Skeletal muscle cell (primary cell): ENCODE results near the gene MPC2.
A peak's percentile ranks its signal among the peaks of the same experiment; 100 is the strongest.
"Not testable (repeated sequence)": the region's sequence is repeated elsewhere in the genome, so short reads cannot be mapped to it uniquely, and the experiment has no call there.

Experiments
- DNase-seq: peaks from one replicate; pipeline ENCODE4 v3.0.0-alpha.2; 2010; ENCODE audit warnings: low read depth
- H3K4me3 ChIP-seq: 2 replicates; pipeline ENCODE4 v1.5.1; 2011; ENCODE audit warnings: low read depth, mild to moderate bottlenecking, control low read depth, low read length, moderate library complexity

Gene MPC2

DNA sequence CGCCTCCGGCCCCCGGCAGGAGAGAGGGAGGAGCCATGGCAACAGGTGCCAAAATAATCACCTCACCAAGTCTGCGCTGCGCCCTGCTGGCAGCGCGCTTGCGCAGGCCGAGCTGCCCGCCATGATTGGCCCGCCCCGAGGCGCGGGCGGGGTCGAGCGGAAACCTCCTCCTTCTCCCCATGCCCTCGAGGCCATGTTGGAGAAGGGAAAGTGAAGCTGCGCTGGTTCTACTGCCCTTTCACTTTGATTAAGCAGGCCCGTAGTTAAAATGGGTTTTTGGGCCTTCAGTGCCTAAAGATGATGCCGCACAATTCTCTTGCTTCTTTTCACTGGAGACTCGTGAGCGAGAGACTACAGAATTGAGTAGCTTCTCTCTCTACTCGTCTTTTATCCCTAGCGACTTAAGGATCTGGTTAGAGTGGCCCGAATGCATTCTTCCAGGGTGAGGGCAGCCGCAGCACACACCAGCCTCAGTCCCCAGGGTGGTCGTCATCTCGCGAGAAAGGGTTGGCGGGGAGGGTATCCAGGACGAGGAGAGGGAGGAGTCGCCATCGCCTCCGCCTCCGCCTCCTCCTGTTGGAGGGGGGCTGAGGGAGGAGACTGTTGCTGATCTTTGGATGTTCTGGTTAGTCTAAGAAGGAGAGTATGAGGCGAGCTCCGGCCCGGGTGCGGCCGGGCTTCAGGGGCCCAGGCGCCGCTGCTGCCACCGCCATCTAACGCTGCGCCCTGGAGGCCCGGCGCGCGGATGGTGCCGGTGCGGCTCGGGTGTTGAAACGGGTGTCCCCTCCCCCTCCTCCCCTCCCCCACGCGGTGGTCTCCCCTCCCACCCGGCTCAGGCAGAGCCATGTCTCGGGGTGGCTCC is 573 bp downstream of the MPC2 start, which contains the start of gene DCAF6:
Gene DCAF6 (plus strand): TSS at position 616 of the 862 bp plus-strand sequence. CDS start 229 bp downstream, at position 845.
- H3K4me3 ChIP-seq = peak within 1 kb of the TSS; percentile 95
- peak; percentile 96 for DNase-seq

DNA sequence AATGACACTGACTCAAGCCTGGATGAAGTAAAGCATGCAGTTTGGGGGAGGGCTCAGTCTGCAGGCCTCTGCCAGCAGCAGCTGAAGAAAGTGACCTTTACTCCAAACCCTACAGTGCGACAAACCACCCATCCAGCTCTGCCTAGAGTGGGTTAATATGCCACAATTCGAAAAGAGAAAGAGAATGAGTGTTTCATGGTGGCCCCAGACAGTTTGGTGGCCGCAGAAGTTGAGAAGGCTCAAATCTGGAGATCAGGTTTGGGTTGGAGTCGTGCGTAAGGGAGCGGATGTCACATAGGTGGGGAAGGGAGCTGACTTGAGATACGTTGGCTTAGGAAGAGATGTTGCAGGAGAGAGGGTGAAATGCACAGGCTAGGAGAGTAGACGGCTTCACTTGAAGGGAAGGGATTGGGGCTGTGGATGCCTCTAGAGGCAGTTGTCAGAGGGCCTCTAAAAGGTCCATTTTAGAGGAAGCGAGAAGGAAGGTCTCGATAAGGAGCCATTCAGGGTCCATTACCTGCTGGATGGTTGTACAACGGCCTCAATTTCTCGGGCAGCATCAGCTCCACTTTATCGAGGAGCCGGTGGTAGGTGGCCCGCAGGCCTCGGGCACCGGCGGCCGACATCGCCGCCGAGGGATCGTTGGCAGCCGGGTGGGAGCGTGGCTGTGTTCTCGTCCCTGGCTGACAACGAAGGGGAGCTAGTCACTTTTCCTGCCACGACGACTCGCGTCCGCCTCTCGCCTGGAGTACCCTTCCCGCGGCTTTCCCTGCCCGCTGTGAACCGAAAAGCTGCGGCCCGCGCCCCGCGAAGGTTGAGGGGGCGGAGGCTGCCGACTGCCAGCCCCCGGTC is 1.4 kb downstream of the MPC2 start:
- peak overlapping the region; percentile 95 for H3K4me3 ChIP-seq
- DNase-seq = peak; percentile 20

GRCh38 chr1:167934426-167935215 is 2.3 kb downstream of the MPC2 start:
- H3K4me3 ChIP-seq = peak overlapping the region; percentile 95
- no peak for DNase-seq

DNA sequence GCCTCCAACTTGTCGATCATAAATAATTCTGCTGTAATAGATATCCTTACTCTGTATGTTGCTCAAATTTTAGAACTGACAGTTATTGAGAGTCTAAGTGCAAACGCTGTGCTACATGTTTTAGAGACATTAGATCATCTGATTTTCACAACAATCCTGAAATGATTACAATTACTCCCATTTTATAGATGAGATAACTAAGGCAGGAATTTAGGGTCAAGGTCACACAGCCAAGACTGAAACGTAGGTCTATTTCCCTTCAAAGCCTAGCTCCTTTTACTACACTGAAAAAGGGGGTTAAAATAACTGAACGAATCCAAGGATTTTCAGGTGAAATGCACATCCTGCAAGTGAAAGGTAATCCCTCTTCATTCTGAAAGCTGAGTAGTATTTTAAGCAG is 3.1 kb downstream of the MPC2 start:
- no peak overlapping the region for H3K4me3 ChIP-seq
- no peak for DNase-seq

GRCh38 chr1:167929725-167930124 is 7.1 kb downstream of the MPC2 start:
- DNase-seq = no peak
- H3K4me3 ChIP-seq = no peak overlapping the region

GRCh38 chr1:167928919-167929318 is 8.0 kb downstream of the MPC2 start:
- not testable (repeated sequence) for DNase-seq

DNA sequence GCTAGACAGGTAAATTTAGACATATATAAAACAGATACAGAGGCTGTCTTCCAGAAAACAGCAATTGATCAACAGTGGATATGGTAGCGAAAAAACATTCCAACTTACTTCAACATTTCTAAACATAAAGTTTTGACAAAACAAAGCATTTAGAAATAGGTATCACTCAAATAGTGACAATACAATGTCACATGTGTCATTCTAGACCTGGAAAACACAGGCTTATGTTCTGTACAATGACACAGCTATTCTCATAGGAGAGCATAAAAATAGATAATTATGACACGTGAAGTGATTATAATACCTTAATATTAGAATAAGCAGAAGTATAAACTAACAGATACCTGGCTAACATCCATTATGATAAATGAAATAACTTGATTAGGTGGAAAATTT is 8.4 kb downstream of the MPC2 start:
- DNase-seq = no peak
- H3K4me3 ChIP-seq = no peak overlapping the region

More at GRCh38 chr1:167928919-167929318, 8.0 kb downstream of the MPC2 start:
- H3K4me3 ChIP-seq = not testable (repeated sequence)

DNA sequence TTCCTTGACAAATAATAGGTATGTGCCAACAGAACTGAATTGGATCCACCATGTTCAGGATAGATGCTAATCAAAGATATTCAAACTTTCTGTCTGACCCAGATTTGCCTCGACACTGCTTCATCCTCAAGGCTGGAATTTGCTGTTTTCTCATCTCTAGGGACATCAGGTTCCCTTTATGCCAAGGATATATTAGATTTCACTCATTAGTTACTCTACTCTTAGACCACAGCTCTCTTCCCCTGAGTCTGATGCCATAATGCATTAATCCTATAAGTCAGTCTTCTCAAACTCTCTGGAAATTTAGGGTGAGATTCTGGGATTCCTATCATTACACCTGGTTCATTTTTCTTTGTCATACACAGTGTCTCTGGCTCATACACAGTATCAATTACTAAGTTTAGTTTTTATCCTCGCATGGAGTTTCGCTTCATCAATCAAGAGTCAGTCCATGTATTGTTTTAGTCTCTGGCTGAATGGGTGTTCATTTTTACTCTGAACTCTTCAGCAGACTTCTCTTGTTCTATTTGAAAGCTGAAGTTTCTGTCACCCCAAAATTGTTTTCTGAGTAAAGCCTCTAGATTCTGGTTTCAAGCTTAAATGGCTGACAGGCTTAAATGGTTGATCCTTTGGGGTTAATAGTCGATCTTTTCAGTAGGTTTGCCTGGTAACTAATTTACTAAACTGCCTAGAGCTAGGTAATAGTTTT is 9.7 kb downstream of the MPC2 start:
- no peak for DNase-seq

GRCh38 chr1:167926486-167926997 is 10.3 kb downstream of the MPC2 start:
- H3K4me3 ChIP-seq = no peak overlapping the region
- no peak for DNase-seq

More for the DNA sequence above, 9.7 kb downstream of the MPC2 start:
- H3K4me3 ChIP-seq = no peak overlapping the region

DNA sequence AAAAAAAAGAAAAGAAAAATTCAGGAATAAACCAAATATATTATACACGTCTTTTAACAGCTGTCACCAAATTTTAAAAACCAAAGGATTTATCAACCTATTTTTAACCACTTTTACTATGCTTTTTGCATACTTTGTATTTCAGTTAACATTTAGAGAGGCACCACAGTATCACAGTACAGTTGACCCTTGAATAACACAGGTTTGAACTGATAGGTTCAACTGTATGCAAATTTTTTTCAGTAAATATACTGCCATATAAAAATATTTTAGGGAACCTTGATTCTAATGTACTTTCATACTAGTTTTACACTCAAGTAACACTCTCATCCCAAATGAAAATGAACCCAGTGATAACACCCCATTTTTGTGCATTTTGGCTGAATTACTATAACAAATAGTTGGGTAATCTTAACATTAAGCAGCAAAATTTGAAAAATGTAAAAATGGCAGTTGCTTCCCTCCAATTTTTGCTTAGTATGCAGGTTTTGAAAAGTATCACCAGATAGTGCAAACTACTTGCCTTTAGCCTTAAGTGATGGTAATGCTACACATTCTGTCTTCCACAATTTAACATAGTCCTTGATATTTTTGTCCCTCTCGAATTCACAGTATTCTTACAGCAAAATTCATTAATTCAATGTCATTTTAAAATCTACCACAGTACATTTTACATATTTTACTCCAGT is 12.2 kb downstream of the MPC2 start:
- H3K4me3 ChIP-seq = no peak overlapping the region
- no peak for DNase-seq

DNA sequence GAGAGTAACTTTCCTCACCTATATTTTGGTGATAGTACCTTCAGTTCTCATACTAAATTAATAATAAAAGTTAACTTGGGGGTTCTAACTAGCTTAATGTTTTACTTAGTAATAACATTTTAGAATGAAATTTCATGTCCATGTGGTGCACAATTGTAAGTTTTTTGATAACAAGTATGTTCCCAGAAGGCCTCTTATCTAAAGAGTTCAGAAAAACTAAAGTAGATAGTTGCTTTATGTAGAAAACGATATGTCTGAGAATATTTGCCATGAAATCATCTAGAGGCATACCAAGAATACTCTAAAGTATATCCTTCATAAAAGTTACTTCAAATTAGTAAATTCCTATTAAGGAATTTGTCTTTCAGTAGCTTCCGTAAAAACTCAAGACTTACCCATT is 12.8 kb downstream of the MPC2 start:
- H3K4me3 ChIP-seq = no peak overlapping the region
- DNase-seq = no peak

- DNase-seq = no peak
- H3K4me3 ChIP-seq = no peak overlapping the region
Measured at GRCh38 chr1:167923324-167924056, 13.4 kb downstream of the MPC2 start.

DNA sequence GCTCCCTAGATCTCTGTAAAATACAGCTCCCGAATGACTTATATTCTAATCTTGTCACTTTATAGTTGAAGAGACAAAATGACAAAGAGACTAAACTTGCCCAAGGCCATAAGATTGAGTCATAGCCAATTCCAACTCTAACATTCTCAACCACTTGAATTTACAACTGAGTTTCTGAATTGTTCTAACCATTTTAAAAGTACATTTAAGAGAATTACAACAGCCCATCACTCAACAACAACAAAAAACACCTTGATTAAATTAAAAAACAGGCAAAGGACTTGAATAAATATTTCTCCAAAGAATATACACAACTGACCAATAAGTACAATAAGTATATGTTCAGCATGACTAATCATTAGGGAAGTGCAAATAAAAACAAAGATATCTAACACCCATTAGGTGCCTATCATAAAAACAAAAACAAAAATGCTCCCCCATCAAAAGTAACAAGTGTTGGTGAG is 14.2 kb downstream of the MPC2 start:
- no peak overlapping the region for H3K4me3 ChIP-seq
- no peak for DNase-seq

DNA sequence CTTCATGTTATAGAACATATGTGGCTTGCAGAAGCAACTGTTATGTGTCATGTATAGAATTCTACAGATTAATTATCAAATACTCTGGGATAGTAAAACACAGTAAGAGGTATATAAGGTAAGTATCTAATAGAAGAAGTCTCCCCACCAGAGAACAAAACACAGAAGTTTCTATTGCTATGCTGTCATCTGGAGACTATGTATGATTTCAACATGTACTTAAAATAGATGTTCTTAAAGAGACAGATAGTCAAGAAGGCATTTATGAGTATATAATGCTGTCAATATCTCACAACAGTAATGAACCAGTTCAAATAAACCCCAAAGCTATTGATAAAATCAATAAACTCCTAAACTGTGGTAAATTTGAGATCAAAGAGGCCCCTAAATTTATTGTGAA is 14.8 kb downstream of the MPC2 start:
- DNase-seq = no peak
- no peak overlapping the region for H3K4me3 ChIP-seq

DNA sequence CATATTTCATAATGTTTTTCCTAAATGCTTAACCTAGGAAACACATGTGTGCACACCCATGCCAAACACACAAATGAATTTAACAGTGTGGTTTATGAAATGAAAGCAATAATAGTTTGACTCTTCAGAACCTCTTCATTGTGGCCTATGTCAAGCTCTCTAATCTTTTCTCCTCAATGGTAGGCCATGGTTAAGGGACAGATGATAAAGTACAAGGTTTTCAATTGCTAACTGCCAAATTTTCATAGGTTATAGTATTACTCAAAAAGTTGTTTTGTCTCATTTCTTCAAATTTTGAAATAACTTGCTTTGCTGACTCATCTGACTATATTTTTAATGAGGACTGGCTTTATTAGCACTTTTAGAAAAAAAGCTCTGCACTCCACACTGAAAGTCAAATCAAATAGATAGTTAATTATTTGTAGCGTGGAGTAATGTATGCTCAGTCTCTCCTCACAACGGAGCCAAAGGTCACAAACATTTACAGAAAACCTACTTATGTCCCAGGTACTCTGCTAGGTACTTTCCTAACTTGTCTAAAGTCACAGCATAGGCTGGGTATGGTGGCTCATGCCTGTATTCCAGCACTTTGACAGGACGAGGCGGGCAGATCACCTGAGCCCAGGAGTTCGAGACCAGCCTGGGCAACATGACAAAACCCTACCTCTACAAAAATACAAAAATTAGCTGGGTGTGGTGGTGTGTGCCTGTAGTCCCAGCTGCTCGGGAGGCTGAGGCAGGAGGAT is 19.9 kb downstream of the MPC2 start:
- no peak overlapping the region for H3K4me3 ChIP-seq
- no peak for DNase-seq

- no peak for DNase-seq
- H3K4me3 ChIP-seq = no peak overlapping the region
Measured at GRCh38 chr1:167915569-167915968, 21.3 kb downstream of the MPC2 start.
